ENCODE results near the gene SCMH1. TPM values are rescaled to one million over a fixed set of nuclear protein-coding genes. Genes with fewer than 3 reads are reported as not detected.

The SCMH1 gene
- 10 to 100 TPM; 30.6 to 72.9 (median 36.3) TPM for total RNA-seq

DNA sequence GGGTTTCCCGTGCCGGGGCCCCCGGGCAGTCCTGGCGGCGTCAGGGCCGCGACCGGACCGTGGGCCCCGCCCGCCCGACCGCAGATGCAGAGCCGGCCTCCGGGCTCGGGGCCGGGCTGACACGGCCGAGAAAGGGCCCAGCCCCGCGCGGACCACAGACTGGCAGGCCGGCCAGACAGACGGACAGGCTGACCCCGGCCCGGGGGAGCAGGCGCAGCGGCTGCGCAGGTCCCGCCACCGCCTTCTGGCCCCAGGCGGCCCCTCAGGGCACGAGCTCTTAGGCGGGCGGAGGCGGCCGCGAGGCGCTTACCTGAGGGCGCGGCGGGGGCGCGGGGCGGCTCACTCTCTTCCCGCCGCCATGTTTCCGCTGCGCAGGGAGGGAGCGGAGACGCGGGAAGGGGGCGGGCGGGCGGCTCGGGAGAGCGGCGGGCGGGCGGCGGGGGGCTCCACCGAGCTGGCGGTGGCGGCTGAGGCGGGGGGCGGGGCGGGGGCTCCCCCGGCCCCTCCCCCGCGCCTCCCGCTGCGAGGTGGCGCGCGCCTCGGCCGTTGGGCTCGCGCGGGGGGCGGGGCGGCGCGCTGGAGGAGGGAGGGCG lies at the start of gene SCMH1:
Gene SCMH1 (minus strand): TSS at position 558 of the 593 bp plus-strand sequence. CDS start 56,173 bp downstream, outside the sequence.
- no peak for TF ChIP-seq POLR2A (IDR thresholded peaks at IDR 0.05)
- TF ChIP-seq, protein P1, sequence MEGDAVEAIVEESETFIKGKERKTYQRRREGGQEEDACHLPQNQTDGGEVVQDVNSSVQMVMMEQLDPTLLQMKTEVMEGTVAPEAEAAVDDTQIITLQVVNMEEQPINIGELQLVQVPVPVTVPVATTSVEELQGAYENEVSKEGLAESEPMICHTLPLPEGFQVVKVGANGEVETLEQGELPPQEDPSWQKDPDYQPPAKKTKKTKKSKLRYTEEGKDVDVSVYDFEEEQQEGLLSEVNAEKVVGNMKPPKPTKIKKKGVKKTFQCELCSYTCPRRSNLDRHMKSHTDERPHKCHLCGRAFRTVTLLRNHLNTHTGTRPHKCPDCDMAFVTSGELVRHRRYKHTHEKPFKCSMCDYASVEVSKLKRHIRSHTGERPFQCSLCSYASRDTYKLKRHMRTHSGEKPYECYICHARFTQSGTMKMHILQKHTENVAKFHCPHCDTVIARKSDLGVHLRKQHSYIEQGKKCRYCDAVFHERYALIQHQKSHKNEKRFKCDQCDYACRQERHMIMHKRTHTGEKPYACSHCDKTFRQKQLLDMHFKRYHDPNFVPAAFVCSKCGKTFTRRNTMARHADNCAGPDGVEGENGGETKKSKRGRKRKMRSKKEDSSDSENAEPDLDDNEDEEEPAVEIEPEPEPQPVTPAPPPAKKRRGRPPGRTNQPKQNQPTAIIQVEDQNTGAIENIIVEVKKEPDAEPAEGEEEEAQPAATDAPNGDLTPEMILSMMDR (IDR thresholded peaks at IDR 0.05): no peak
- no peak for TF ChIP-seq EP300 (IDR thresholded peaks at IDR 0.05)
- peak; percentile 14 to 21 for DNase-seq (ENCODE audit: low spot score in 2 of 2)
- 1% methylated on average over 18 to 40 of the region's 85 CpGs for WGBS, 2 donors
- Histone ChIP-seq H3K36me3 (no peaks in the 10 kb centered on the region), H3K27me3 (no peaks in the 10 kb centered on the region), H3K4me1 (peaks cover 0 to 37% (median 8%) of the 10 kb centered on the region in 4 donors), H3K9me3 (no peaks in the 10 kb centered on the region), H3K27ac (peak within 1 kb of the TSS; percentile 94 to 99 (median 97)), H3K4me3 (peak within 1 kb of the TSS; percentile 75 to 90 (median 86))

DNA sequence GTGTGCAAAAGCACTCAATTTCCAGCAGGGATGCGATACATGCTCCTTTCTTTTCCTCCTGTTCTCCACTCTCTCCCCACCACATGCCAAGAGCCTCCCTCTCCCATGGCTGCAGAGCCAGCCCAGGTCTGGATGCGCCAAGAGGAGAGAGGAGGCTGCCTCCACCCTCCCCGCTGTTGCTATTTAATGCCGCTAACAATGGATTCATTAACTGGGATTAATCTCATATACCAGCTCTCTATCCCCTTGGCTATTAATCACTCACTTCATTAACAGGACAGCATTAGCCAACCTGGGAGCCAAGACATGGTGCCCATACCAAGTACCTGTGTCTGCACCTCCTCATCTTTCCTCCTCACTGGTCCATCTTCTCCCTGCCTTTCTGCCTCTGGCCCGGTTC lies 49.1 kb upstream of the SCMH1 start:
- Histone ChIP-seq H3K36me3 (no peaks in the 10 kb centered on the region), H3K27me3 (peaks cover 0 to 10% of the 10 kb centered on the region in 2 donors), H3K9me3 (no peaks in the 10 kb centered on the region), H3K27ac (no peak overlapping the region), H3K4me3 (no peak overlapping the region), H3K4me1 (no peaks in the 10 kb centered on the region)
- TF ChIP-seq, protein P1 (IDR thresholded peaks at IDR 0.05): no peak
- TF ChIP-seq POLR2A (IDR thresholded peaks at IDR 0.05) (no peak), EP300 (IDR thresholded peaks at IDR 0.05) (no peak)
- DNase-seq (ENCODE audit: low spot score in 2 of 2): no peak
- 76 to 78% methylated on average over 5 of the region's 5 CpGs for WGBS, 2 donors

DNA sequence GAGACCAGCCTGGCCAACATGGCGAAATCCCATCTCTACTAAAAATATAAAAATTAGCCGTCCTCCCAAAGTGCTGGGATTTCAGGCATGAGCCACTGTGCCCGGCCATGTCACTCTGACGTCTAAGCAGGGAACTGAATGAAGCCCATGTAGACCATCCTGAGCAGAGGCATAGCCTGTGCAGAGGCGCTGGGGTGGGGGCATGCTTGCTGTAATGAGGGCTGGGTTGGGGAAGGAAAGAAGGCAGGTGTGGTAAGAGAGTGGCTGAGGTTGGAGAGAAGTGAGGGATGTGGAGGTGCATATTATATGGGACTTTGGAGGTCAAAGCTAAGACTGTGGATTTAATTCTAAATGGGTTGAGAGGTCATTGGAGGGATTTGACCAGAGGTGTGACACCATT lies 47.1 kb upstream of the SCMH1 start:
- H3K4me3 ChIP-seq: no peak overlapping the region
- DNase-seq (ENCODE audit: low spot score in 2 of 2): no peak
- H3K36me3 ChIP-seq: no peaks in the 10 kb centered on the region
- H3K27ac ChIP-seq: no peak overlapping the region
- WGBS, 2 donors: 93 to 97% methylated on average over 5 of the region's 5 CpGs
- H3K9me3 ChIP-seq: no peaks in the 10 kb centered on the region
- H3K27me3 ChIP-seq: peaks cover 0 to 10% of the 10 kb centered on the region in 2 donors
- H3K4me1 ChIP-seq: peaks cover 0 to 4% (median 0%) of the 10 kb centered on the region in 4 donors
- TF ChIP-seq, protein P1 (IDR thresholded peaks at IDR 0.05): no peak
- no peak for TF ChIP-seq EP300 (IDR thresholded peaks at IDR 0.05)
- TF ChIP-seq POLR2A (IDR thresholded peaks at IDR 0.05): no peak

DNA sequence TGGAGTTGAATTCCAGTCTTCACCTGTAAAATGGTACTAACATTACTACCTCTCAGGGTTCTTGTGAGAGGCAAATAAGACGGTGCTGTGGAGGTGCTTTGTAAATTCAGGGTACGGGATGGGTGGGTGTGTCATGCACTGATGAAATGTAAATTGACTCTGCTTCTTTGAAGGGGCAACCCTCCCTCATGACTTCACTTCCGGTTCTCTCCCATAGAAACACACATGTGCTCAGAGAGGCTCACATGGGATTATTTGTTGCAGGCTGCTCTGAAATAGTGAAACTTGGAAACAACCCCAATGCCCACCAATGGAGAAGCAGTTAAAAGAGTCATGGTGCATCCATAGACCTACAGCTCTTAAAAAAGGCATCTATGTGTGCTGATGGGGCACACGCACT lies 44.9 kb upstream of the SCMH1 start:
- 68 to 73% methylated on average over 4 of the region's 4 CpGs for WGBS, 2 donors
- H3K27ac ChIP-seq: no peak overlapping the region
- no peaks in the 10 kb centered on the region for H3K9me3 ChIP-seq
- no peak overlapping the region for H3K4me3 ChIP-seq
- TF ChIP-seq EP300 (IDR thresholded peaks at IDR 0.05) (no peak), POLR2A (IDR thresholded peaks at IDR 0.05) (no peak)
- TF ChIP-seq, protein P1 (IDR thresholded peaks at IDR 0.05): no peak
- peaks cover 0 to 10% of the 10 kb centered on the region in 2 donors for H3K27me3 ChIP-seq
- no peak for DNase-seq (ENCODE audit: low spot score in 2 of 2)
- peaks cover 0 to 9% (median 0%) of the 10 kb centered on the region in 4 donors for H3K4me1 ChIP-seq
- no peaks in the 10 kb centered on the region for H3K36me3 ChIP-seq

DNA sequence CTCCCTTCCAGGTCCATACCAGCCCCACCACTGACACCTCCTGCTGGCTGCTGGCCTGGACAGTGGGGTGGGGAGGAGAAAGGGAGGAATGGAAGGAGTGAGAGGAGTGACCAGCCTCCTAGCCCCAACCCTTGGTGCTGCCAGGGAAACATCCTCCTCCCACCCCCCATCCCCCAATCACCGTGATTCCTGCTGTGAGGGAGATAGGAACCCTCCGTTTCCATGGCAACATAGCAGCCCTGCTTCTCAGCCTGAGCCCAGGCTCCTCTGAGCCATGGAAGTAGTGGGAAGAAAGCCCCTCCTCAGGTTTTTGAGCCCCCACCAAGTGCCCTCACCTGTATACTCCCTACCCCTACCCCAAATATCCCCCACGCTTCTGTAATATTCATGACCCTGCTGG lies 44.4 kb upstream of the SCMH1 start:
- 26 to 31% methylated on average over 3 of the region's 3 CpGs for WGBS, 2 donors
- H3K9me3 ChIP-seq: no peaks in the 10 kb centered on the region
- no peaks in the 10 kb centered on the region for H3K36me3 ChIP-seq
- H3K4me1 ChIP-seq: peaks cover 0 to 9% (median 0%) of the 10 kb centered on the region in 4 donors
- no peak overlapping the region for H3K27ac ChIP-seq
- TF ChIP-seq, protein P1 (IDR thresholded peaks at IDR 0.05): no peak
- TF ChIP-seq EP300 (IDR thresholded peaks at IDR 0.05) (no peak), POLR2A (IDR thresholded peaks at IDR 0.05) (no peak)
- H3K27me3 ChIP-seq: peaks cover 0 to 10% of the 10 kb centered on the region in 2 donors
- DNase-seq (ENCODE audit: low spot score in 2 of 2): no peak
- no peak overlapping the region for H3K4me3 ChIP-seq

Data from tibial nerve (tissue), 4 donors.